Measurements from ENCODE around the gene ZNF90. TPM values are rescaled to one million over a fixed set of nuclear protein-coding genes. Genes with fewer than 3 reads are reported as not detected.
A peak's percentile ranks its signal among the peaks of the same experiment; 100 is the strongest.

ZNF90 gene
- total and polyA plus RNA-seq, 2 of the 4 experiments (the other 2 are of a cell fraction): 0.36 to 0.38 TPM

DNA sequence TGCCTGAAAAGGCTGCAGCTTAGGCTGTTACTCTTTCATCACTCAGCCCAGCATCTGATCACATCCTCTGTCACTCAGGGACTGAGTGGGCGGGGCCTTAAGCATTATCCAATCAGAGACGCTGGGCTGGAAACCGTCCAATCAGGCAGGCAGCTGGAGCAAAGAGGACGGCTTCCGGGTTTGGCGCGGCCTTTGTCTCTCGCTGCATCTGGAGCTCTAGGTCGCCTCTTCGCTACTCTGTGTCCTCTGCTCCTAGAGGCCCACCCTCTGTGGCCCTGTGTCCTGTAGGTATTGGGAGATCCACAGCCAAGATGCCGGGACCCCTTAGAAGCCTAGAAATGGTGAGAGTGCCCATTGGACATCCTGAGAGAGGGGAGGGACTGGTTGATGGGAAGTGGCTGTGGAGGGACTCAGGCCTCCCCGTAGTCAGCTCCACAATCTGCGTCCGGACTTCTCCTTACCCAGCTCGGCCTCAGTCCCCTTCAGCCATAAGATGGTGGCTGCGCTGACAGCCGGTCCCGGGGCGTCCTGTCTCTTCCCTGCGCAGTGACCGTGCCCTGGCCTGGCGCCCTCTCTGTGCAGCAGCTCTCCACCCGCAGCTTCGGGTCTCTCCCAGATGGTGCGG is 89.3 kb downstream of the ZNF90 start, which contains the start of gene ZNF486:
ZNF486 (plus strand) TSS at position 195 of the 625 bp plus-strand sequence; CDS start at position 312, 117 bp downstream.
- ChIA-PET CTCF (no interaction called here), POLR2A (ENCODE audit: unreplicated experiment) (no interaction called here)
- no peaks in the 10 kb centered on the region for H4K20me1 ChIP-seq (ENCODE audit: insufficient read depth, low read length)
- H4K5ac ChIP-seq (ENCODE audit: low read depth, low read length): no peak within 1 kb of the TSS
- dilution Hi-C loops (cut with HindIII; ENCODE audit: low sequenced_read_pairs, unreplicated experiment): no loop called here
- H3K36me3 ChIP-seq (ENCODE audit: control insufficient read depth, insufficient read depth, low read length): peaks cover 14% of the 10 kb centered on the region
- no peak within 1 kb of the TSS for H3K23ac ChIP-seq (ENCODE audit: low read depth, low read length)
- H3K79me1 ChIP-seq (ENCODE audit: low read depth in 1 of 2, low read length in 2 of 2): peaks cover 0 to 9% of the 10 kb centered on the region in 2 experiments; a peak in 3 of 4 replicates
- intact Hi-C loops (cut with micrococcal nuclease): loop anchor here (1.0 kb wide), 1 partner anchor 115 kb away; no protein-coding TSS in a partner anchor
- peak within 1 kb of the TSS; percentile 61 for H2BK5ac ChIP-seq (ENCODE audit: low read depth, low read length, poor library complexity, severe bottlenecking)
- H4K8ac ChIP-seq (ENCODE audit: low read depth in 2 of 2, low read length in 2 of 2): peak within 1 kb of the TSS; percentile 27 to 67; a peak in 2 of 4 replicates
- peak; percentile 99 for ATAC-seq (ENCODE audit: low read depth)
- H3K4me2 ChIP-seq (ENCODE audit: low read depth, low read length): peak within 1 kb of the TSS; percentile 12
- TF ChIP-seq SMC3 (IDR thresholded peaks at IDR 0.05; ENCODE audit: low read depth, low read length) (no peak), CEBPB (IDR thresholded peaks at IDR 0.05; ENCODE audit: low read depth, low read length) (peak; percentile 76), NFE2L2 (IDR thresholded peaks at IDR 0.05; ENCODE audit: low read depth, low read length) (no peak), FOS (IDR thresholded peaks at IDR 0.05; ENCODE audit: low read depth, low read length) (no peak), POLR2A (IDR thresholded peaks at IDR 0.05; ENCODE audit: low read depth, low read length) (peak; percentile 75)
- TF ChIP-seq, protein P1, sequence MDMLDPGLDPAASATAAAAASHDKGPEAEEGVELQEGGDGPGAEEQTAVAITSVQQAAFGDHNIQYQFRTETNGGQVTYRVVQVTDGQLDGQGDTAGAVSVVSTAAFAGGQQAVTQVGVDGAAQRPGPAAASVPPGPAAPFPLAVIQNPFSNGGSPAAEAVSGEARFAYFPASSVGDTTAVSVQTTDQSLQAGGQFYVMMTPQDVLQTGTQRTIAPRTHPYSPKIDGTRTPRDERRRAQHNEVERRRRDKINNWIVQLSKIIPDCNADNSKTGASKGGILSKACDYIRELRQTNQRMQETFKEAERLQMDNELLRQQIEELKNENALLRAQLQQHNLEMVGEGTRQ (IDR thresholded peaks at IDR 0.05; ENCODE audit: low read depth, low read length): no peak
- no peak within 1 kb of the TSS for H2BK120ac ChIP-seq (ENCODE audit: low read depth, low read length)
- no peaks in the 10 kb centered on the region for H3K9me1 ChIP-seq (ENCODE audit: insufficient read depth, low read length)
- H3K9ac ChIP-seq (ENCODE audit: low read depth, low read length): peak within 1 kb of the TSS; percentile 64
- no peak within 1 kb of the TSS for H4K91ac ChIP-seq (ENCODE audit: insufficient read depth, low read depth, low read length)
- H2AFZ ChIP-seq (replicated peaks; ENCODE audit: low read length, poor library complexity): peak within 1 kb of the TSS; percentile 97
- DNase-seq: peak; percentile 94
- no peak within 1 kb of the TSS for H2AK5ac ChIP-seq (ENCODE audit: low read depth, low read length)
- peak within 1 kb of the TSS; percentile 69; the same call in 1 of the 2 replicates for H3K14ac ChIP-seq (replicated peaks; ENCODE audit: low read depth, low read length)
- no peaks in the 10 kb centered on the region for H3K27me3 ChIP-seq (ENCODE audit: control insufficient read depth, insufficient read depth, low read length)
- H3K27ac ChIP-seq (ENCODE audit: insufficient read depth, low read length): peak within 1 kb of the TSS; percentile 65
- H3K18ac ChIP-seq (ENCODE audit: low read depth, low read length): no peak within 1 kb of the TSS
- 0 out of 2 replicates have a peak, but pooled peaks cover 1% of the 10 kb centered on the region for H3K4me1 ChIP-seq (ENCODE audit: control insufficient read depth, insufficient read depth, low read length)
- peak within 1 kb of the TSS; percentile 76 for H2AK9ac ChIP-seq (replicated peaks; ENCODE audit: low read depth, low read length, poor library complexity)
- H2BK15ac ChIP-seq (ENCODE audit: low read depth, low read length): no peak within 1 kb of the TSS
- peaks cover 6% of the 10 kb centered on the region; the same call in 1 of the 2 replicates for H3K9me3 ChIP-seq (ENCODE audit: control insufficient read depth, insufficient read depth, low read length)
- in situ Hi-C loops (cut with MboI; ENCODE audit: low sequenced_read_pairs): no loop called here
- H2BK20ac ChIP-seq (ENCODE audit: low read depth, low read length): no peak within 1 kb of the TSS
- TSS peak; percentile 49 for BruUV-seq (replicated peaks)
- H3K56ac ChIP-seq (ENCODE audit: extremely low read depth, insufficient read depth, low read length): peak within 1 kb of the TSS; percentile 32; the same call in 1 of the 2 replicates
- H3K4ac ChIP-seq (ENCODE audit: low read depth, low read length): peak within 1 kb of the TSS; percentile 48; the same call in 1 of the 2 replicates
- peak within 1 kb of the TSS; percentile 58 for H3K4me3 ChIP-seq (ENCODE audit: insufficient read depth, low read depth, low read length)
- WGBS, 2 experiments (ENCODE audit: extremely low coverage in 2 of 2, insufficient read length in 1 of 2): 1% methylated on average over 10 of the region's 25 CpGs; no CpG with 5 or more reads in 1 of the 2 experiments
